EL (cell line): Measurements from ENCODE around the gene ARRDC4.
"Not testable (repeated sequence)": the region's sequence is repeated elsewhere in the genome, so short reads cannot be mapped to it uniquely, and the experiment has no call there.

Source experiments
- DNase-seq: peaks from one replicate; pipeline ENCODE4 v3.0.0-alpha.2; 2016

The ARRDC4 gene

DNA sequence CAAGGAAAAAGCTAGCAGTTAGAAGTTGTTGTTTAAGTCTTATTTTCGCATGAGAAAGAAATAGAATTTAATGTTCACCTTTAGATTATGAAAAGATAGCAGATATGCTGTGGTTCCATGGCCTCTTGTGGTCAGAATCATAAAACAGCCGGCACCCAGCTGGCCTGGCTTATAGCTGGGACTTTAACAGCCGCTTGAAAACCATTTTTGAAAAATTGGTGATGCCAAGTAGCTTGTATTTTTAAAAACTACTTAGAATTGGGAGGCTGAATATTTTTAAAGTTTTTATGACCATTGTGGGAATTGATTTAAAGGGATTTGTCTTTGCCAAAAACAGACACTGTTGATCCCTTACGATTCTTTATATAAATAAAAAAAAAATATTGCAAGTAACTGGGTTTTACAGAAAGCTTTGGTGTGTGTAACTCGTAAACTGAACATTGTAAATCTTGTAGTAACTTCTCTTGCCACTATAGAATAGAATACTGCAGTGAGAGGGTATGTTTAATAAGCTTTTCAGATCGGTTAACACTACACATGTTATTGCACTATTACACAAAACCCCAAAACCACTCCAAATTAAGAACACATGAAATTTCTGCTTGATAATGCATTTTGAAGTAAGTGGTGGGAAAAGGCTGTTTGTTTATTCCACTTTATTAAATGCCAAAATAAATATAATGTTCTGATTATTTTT is 6.6 kb downstream of the ARRDC4 start:
- peak; percentile 26 for DNase-seq

GRCh38 chr15:97967881-97968280 is 7.4 kb downstream of the ARRDC4 start:
- DNase-seq, result no peak

- peak; percentile 91 for DNase-seq
These were observed 7.9 kb downstream of the ARRDC4 start for GRCh38 chr15:97968380-97968779.

DNA sequence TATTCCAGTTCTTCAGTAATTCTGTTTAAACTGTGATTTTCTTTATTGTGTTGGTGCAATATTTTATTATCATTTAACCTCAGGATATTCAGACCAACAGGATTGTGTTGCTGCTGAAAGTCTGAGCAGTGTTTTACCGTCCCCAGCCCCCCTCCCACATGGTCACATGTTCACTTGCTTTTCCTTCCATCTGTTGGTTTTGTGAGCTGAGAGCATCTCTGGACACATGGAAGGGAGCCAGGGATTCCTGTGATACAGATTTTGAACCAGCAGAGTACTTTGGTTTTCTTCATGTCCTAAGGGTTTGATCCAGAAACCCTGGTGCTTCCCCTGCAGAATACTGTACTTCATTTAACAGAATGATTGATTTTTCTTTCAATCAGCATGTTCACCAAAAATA is 11.9 kb downstream of the ARRDC4 start:
- DNase-seq, result no peak

DNA sequence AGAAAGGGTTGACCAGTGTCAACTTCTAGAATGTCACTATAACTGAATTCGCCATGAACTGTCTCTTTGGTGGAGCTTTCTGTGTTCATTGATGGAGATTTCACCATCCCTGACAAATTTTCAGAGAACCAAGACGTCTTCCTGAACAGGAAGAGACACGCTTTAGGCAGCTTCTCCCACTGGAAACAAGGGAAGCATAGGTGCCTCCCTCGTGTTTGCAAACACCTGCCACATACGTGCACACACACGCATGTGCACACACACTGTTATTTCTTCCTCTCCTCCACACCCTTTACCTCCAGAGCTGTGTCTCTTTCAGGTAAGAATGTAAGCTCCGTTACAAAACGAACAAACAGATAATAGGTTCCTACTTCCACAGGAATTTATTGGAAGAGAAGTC is 15.6 kb downstream of the ARRDC4 start:
- DNase-seq, result no peak

DNA sequence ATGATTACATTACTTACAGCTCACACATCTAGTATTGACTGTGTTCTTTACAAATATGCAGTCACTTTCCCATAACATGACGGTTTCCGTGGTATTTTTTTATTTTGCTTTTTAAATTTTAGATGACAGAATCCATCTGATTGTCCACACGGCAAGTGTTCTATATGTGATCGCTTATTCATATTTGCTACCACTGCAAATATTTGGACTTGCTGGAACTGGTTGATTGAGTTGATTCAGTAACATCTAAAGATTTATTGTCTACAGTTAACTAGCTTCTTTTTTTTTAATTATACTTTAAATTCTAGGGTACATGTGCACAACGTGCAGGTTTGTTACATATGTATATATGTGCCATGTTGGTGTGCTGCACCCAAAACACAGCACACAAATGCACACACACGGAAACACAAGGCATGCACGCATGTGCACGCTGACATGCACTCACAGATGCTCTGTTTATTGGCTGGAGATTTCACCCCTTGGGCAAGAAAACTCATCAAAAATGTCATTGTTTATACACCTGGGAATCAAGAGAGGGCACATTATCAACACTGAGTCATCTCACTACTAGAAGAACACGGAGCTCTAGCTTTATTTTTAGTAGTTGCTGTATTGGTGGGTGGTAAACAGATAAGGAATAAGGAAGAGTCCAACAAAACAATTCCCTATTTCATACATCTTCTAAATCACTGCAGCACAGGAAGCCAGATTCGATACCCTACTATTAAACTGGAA is 16.4 kb downstream of the ARRDC4 start:
- no peak for DNase-seq

DNA sequence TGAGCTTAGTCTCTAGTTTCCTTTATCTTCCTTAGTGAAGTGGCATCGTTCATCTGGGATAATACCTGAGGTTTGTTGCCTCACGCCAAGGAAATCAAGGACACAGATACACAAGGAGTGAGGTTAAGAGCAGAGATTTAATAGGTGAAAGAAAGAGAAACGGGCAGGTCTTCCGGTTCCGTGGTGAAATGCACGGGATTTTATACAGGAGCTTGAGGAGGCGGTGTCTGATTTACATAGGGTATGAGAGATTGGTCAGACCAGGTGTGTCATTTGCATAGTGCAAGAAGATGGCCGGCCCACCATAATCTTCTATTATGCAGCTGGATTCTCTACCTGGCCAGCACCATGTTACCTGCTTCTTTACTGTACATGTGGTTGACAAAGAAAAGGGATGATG is 17.2 kb downstream of the ARRDC4 start:
- no peak for DNase-seq

DNA sequence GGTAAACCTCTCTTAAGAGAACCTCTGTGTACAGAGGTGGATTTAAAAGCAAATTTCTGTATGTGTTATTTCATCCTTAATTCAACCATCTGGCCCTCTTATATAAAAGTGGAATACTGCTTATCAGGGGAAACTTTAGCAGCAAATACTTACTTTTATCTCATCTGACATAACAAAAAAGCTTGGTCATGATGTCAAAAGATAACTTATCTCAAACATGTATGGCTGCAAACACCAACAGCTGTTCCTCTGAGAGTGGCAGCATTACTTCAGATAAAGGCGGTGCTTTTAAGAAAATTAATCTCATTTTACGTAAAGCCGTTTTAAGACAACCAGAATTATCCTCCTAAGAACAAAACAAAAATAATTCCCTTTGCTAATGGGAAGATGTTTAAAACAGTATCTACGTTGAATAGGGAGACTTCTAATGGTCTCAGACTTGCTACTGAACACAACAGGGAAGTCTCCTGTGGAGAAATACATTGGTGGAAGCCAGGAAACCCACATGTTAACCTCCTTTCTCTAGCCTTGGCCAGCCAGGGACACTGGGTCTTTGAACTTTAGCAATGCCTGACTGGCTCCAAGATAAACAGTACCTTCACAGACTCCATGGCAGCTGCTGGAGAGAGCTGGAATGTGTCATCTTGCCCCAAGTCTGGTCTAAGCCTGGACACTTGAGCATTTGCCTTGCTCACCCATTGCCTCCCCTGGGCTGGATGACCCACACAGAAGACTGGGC is 18.1 kb downstream of the ARRDC4 start:
- peak; percentile 34 for DNase-seq

GRCh38 chr15:97979140-97979520 is 18.6 kb downstream of the ARRDC4 start:
- no peak for DNase-seq

DNA sequence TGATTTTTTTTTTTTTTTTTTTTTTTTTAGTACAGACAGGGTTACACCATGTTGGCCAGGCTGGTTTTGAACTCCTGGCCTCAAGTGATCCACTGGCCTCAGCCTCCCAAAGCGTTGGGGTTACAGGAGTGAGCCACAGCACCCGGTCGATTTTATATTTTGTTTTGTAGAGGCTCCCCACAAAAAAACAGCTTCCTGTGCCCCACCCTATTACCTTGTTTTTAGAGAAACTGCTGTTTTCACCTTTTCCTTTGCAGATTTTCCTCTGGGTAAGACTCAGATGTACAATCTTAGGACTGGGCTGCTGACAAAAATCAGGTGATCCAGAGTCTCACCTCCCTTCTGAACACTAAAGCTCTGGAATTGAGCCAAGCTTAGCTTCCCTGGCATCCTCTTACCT is 20.6 kb downstream of the ARRDC4 start:
- DNase-seq, result no peak

DNA sequence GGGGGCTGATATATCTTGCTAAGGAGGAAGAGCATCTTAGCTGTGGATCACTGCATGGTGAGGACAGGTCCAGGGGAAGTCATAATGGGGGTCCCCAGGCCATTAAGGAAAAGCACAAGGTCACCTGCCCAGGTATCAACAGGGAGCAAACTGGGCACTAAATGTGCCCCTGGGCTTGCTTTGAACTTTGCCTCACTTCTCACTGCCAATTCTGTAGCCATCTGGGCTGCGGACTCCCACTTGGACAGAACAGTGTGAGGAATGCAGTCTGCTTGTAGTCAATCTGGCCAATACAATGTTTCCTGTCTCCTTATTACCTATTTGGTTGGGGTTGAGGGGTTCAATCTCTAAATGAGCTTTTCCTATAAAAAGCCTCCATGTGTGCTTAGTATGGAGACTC is 21.3 kb downstream of the ARRDC4 start:
- no peak for DNase-seq

DNA sequence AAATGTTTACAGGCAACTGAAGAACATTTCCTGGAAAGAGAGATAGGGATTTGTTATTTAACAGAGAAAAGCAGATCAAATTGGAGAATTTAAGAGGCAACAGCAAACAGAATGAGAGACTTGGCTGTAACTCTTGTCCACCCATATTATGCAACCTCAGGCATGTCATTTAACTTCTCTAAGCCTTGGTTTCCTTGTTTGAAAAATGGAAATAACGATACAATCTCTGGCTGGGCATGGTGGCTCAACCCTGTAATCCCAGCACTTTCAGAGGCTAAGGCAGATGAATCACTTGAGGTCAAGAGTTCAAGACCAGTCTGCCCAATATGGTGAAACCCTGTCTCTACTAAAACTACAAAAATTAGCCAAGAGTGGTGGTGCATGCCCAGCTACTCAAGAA is 23.7 kb downstream of the ARRDC4 start:
- DNase-seq, result peak; percentile 66

GRCh38 chr15:97985979-97986378 is 25.5 kb downstream of the ARRDC4 start:
- DNase-seq, result not testable (repeated sequence)

DNA sequence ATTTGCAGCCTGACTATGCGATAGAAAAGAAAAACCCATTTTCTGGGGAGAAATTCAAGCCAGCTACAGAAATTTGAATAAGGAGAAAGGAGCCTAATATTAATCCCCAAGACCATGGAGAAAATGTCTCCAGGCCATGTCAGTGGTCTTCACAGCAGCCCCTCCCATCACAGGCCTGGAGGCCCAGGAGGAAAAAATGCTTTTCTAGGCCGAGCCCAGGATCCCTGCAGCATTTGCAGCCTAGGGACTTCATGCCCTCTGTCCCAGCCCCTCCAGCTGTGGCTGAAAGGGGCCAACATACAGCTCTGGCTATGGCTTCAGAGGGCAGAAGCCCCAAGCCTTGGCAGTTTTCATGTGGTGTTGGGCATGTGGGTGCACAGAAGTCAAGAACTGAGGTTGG is 26.3 kb downstream of the ARRDC4 start:
- no peak for DNase-seq

GRCh38 chr15:97989299-97989698 is 28.8 kb downstream of the ARRDC4 start:
- DNase-seq, result no peak

DNA sequence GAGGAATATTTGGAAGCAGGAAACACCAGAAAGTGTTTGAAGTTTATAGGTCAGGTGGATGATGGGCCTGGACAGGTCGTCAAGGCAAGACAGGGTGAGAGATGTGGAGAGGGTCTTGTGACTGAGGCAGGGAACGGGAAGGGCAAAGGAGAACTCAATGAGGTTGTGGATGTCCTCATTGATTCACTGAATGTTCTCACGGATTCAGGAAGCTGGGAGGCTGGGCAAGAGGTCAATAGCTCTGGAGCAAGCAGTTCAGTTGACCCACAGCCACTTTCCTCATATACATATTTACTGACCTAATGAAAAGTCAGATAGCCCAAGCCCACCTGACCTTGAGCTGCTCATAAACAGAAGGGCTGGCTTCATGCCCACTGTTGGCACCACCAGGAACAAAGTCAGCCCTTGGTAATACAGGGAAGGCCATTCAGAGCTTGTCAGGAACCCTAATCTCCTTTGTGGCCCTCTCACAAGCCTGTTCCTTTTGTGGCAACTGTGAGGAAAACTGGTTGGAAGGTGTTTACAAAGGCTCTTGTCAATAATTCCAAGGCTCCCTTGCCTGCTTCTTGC is 31.6 kb downstream of the ARRDC4 start:
- DNase-seq, result no peak

DNA sequence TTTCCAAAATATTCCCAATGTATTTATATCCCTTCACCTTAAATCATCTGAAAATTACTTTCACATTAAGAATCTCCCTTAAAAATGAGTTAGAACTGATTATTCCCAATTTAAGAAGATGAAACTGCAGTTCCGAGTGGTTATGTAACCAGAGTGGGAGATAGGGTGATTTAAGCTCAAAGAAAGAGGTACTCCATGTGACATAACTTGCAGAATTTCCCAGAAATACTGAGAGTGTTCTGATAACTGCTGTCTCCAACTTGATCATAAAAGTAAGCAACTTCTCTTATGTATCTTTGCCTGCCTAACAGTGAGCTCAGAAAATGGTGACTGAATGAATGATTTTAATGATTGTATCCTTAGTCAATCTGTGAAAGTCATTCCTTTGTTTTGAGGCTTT is 32.3 kb downstream of the ARRDC4 start:
- no peak for DNase-seq

- peak; percentile 73 for DNase-seq
These were observed 32.8 kb downstream of the ARRDC4 start for GRCh38 chr15:97993310-97993738.

DNA sequence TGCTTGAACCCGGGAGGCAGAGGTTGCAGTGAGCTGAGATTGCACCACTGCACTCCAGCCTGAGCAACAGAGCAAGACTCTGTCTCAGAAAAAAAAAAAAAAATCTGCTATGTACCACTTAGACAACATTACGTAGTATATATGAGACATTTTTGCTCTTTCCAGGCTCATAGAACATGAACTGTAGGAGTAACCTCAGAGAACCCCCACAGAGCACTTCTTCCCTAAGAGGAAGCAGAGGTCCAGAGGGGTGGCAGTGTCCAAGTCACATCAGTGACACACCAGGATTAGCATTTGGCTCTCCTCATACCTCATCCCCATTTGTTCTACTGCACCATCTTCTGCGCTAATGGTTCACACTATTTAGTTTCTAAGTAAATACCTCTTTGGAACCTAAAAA is 33.7 kb downstream of the ARRDC4 start:
- DNase-seq, result no peak

GRCh38 chr15:97995192-97995591 is 34.7 kb downstream of the ARRDC4 start:
- no peak for DNase-seq

DNA sequence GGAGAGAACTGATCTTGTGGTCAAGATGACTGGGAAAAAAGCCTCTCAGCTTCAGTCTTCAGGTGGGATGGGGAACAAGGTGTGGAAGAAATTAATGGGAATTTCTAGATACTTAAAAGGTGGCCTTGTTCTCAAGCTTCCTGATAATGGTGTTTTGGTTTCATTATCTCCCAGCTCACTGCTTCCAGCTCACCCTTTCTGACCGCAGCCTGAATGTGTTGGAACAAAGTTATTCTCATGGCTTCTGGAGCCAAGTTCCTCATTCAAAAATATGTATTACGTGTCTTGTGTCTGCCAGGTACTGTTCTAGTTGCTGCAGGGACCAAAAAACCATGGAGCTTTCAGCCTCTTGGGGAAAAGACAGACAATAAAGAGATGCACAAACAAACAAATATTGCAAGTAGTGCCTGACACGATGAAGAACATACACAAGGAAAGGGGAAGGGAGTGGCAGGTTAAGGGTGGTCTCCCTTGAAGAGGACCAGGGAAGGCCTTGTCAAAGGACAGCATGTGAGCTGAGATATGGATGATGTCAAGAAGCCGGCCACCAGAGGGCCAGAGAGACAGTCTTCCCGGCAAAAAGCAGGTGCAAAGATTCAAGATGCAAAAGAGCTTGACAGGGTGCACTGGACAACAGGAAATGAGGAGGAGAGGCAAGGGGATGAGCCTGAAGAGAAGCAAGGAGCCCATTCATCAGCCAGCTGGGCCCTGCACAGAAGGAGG is 35.5 kb downstream of the ARRDC4 start:
- peak; percentile 41 for DNase-seq

DNA sequence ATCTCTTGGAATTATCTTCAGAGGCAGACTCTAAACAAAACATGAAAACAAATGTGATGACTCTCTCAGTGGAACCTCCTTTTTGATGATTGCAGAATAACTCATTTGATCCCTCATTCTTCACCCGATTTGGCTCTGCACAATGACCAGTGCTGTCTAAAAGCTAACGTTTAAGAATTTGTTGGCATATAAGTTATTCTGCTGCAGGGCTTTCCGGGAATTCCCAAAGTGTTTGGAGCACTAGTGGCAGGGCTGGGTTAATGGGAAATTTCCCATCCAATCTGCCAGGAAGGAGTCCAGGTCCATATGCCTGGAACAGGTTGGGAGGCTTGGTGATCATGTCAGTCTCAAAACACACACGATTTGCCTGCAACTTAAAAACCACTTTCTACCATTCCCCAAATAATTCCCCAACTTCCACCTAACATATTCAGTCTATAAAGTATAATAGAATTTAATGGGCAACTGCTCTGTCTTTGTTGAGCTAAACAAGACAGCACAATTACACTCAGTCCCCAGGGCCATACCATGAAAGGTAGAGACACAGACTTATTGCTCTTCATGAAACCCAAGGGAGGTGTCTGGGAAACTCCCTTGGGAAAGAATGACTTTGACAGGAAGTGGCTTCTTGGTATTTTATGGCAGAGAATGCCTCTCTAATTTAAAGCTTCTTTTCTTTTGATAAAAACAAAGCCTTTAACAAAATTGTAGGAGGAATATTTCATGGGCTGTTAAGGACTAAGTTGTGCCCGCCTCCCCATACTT is 38.0 kb downstream of the ARRDC4 start:
- peak; percentile 46 for DNase-seq
